Stimulated activated CD8-positive, alpha-beta memory T cell treated with anti-CD3 and anti-CD28 coated beads, Interleukin-4, amount 100 ng/mL, for 24 hours (primary cell): Measurements from ENCODE around the gene PRAF2.

ENCODE experiments used
- DNase-seq: peaks from one replicate; pipeline ENCODE4 v3.0.0-alpha.2; 2020; ENCODE audit warnings: low read depth

PRAF2 gene

GRCh38 chrX:49073601-49074575 is at the start of gene PRAF2:
PRAF2 (minus strand) TSS chrX:49074002; CDS start chrX:49073987, 15 bp downstream.
- peak; percentile 81 for DNase-seq

GRCh38 chrX:49122499-49122898 is 48.7 kb upstream of the PRAF2 start:
- no peak for DNase-seq

GRCh38 chrX:49120091-49120490 is 46.3 kb upstream of the PRAF2 start:
- no peak for DNase-seq

GRCh38 chrX:49117581-49117980 is 43.8 kb upstream of the PRAF2 start:
- no peak for DNase-seq

- DNase-seq = no peak
Observed at GRCh38 chrX:49116716-49117115, 42.9 kb upstream of the PRAF2 start.

- no peak for DNase-seq
Observed at GRCh38 chrX:49116076-49116475, 42.3 kb upstream of the PRAF2 start.

GRCh38 chrX:49111791-49112190 is 38.0 kb upstream of the PRAF2 start:
- no peak for DNase-seq

- no peak for DNase-seq
Observed at GRCh38 chrX:49110417-49110816, 36.6 kb upstream of the PRAF2 start.

GRCh38 chrX:49108641-49109040 is 34.8 kb upstream of the PRAF2 start:
- DNase-seq = no peak

- no peak for DNase-seq
Observed at GRCh38 chrX:49106930-49107329, 33.1 kb upstream of the PRAF2 start.

- no peak for DNase-seq
Observed at GRCh38 chrX:49106296-49106695, 32.5 kb upstream of the PRAF2 start.

- DNase-seq = no peak
Observed at GRCh38 chrX:49103637-49104036, 29.8 kb upstream of the PRAF2 start.

GRCh38 chrX:49102190-49102589 is 28.4 kb upstream of the PRAF2 start:
- no peak for DNase-seq

- no peak for DNase-seq
Observed at GRCh38 chrX:49101629-49101984, 27.8 kb upstream of the PRAF2 start.

GRCh38 chrX:49100704-49101628 is 27.2 kb upstream of the PRAF2 start:
- peak; percentile 81 for DNase-seq

- DNase-seq = no peak
Observed at GRCh38 chrX:49096419-49096818, 22.6 kb upstream of the PRAF2 start.

GRCh38 chrX:49089553-49089952 is 15.8 kb upstream of the PRAF2 start:
- DNase-seq = no peak

GRCh38 chrX:49082271-49082871 is 8.6 kb upstream of the PRAF2 start:
- no peak for DNase-seq

- peak; percentile 52 for DNase-seq
Observed at GRCh38 chrX:49079489-49080428, 6.0 kb upstream of the PRAF2 start, which contains the start of gene WDR45. WDR45 (minus strand) TSS chrX:49079887; CDS start chrX:49078095, 1,792 bp downstream.

GRCh38 chrX:49077941-49078340 is 4.1 kb upstream of the PRAF2 start:
- DNase-seq = no peak

GRCh38 chrX:49075347-49075746 is 1.5 kb upstream of the PRAF2 start:
- DNase-seq = no peak
